Endodermal cell (in vitro differentiated cells): ENCODE results near the gene OSCP1. TPM values are rescaled to one million over a fixed set of nuclear protein-coding genes. Genes with fewer than 3 reads are reported as not detected.

Experiments
- DNase-seq: peaks from one replicate; pipeline ENCODE4 v3.0.0-alpha.2; 2017
- H3K27ac ChIP-seq: 2 replicates; pipeline ENCODE4 v1.5.1; 2013; ENCODE audit warnings: mild to moderate bottlenecking, low read depth, low read length, moderate library complexity
- H3K27me3 ChIP-seq: 2 replicates; pipeline ENCODE4 v1.6.1; 2013; ENCODE audit warnings: mild to moderate bottlenecking, low read length, moderate library complexity; ENCODE audit not compliant: insufficient read depth, control insufficient read depth, poor library complexity, severe bottlenecking
- H3K36me3 ChIP-seq: 2 replicates; pipeline ENCODE4 v1.7.0; 2013; ENCODE audit warnings: mild to moderate bottlenecking, low read length, moderate library complexity; ENCODE audit not compliant: control insufficient read depth, insufficient read depth
- H3K4me1 ChIP-seq: one replicate; pipeline ENCODE4 v1.7.0; 2013; ENCODE audit warnings: low read length; ENCODE audit not compliant: control insufficient read depth, insufficient read depth
- H3K4me3 ChIP-seq: 2 replicates; pipeline ENCODE4 v1.5.1; 2013; ENCODE audit warnings: mild to moderate bottlenecking, low read length, moderate library complexity
- H3K9ac ChIP-seq: 2 replicates; pipeline ENCODE4 v1.6.1; 2013; ENCODE audit warnings: mild to moderate bottlenecking, low read length, moderate library complexity; ENCODE audit not compliant: poor library complexity, severe bottlenecking; ENCODE audit errors: extremely low read depth
- H3K9me3 ChIP-seq: 2 replicates; pipeline ENCODE4 v1.6.1; 2013; ENCODE audit warnings: mild to moderate bottlenecking, low read length, moderate library complexity; ENCODE audit not compliant: control insufficient read depth
- H3K27ac Mint-ChIP-seq: 2 replicates; pipeline ENCODE4 v1.8.0; 2020; ENCODE audit warnings: mixed read lengths
- H3K27me3 Mint-ChIP-seq: 2 replicates; pipeline ENCODE4 v1.8.0; 2021; ENCODE audit warnings: mild to moderate bottlenecking, mixed read lengths; ENCODE audit not compliant: insufficient read depth
- H3K36me3 Mint-ChIP-seq: 2 replicates; pipeline ENCODE4 v1.8.0; 2020; ENCODE audit warnings: low read depth, mixed read lengths
- H3K4me1 Mint-ChIP-seq: 2 replicates; pipeline ENCODE4 v1.8.0; 2020; ENCODE audit warnings: mixed read lengths
- H3K4me3 Mint-ChIP-seq: 2 replicates; pipeline ENCODE4 v1.8.0; 2020; ENCODE audit warnings: mild to moderate bottlenecking, moderate library complexity, mixed read lengths
- H3K9me3 Mint-ChIP-seq: 2 replicates; pipeline ENCODE4 v1.8.0; 2020; ENCODE audit warnings: mild to moderate bottlenecking, mixed read lengths
- CTCF ChIP-seq: fragments of 200-600 bp; sonication (generic); conservative IDR thresholded peaks from 2 replicates; pipeline ENCODE4 v1.5.0; 2021; ENCODE audit warnings: antibody characterized with exemption, mild to moderate bottlenecking
- WGBS, 2 experiments: methylation state at CpG; one replicate each; pipeline versions ENCODE4 v1.1.5 to v1.1.7; 2013; ENCODE audit warnings: missing lambda C conversion rate in 2 of 2, mixed read lengths in 1 of 2; ENCODE audit not compliant: insufficient coverage in 1 of 2, insufficient read length in 1 of 2; 5-methylcytosine and 5-hydroxymethylcytosine counted together
- total RNA-seq, 2 donors: library from RNA; stranded (reverse); fragmentation: NEBNext Ultra II Directional in 1 of 2; extraction: Animal tissue kit (Norgen Biotek cat#: 25700) in 1 of 2; gene quantifications; 2 replicates in 1 of 2; 3 replicates in 1 of 2; pipeline ENCODE4 v1.2.1, GENCODE V29; 2021

OSCP1 gene
- total RNA-seq, 2 donors from 2014 or later, result 9.6 to 10.5 TPM

- Histone ChIP-seq H3K27ac (no peak overlapping the region), H3K9me3 (no peaks in the 10 kb centered on the region), H3K36me3 (peaks cover 44% of the 10 kb centered on the region), H3K4me1 (no peaks in the 10 kb centered on the region), H3K9ac (no peak overlapping the region), H3K27me3 (no peaks in the 10 kb centered on the region), H3K4me3 (no peak overlapping the region)
- DNase-seq, result no peak
- no peak for TF ChIP-seq CTCF
- H3K4me1 Mint-ChIP-seq, result peaks cover 14% of the 10 kb centered on the region
- peaks cover 36% of the 10 kb centered on the region for H3K36me3 Mint-ChIP-seq
- H3K9me3 Mint-ChIP-seq, result no peaks in the 10 kb centered on the region
- WGBS, 2 experiments, result 93 to 95% methylated on average over 14 to 19 of the region's 19 CpGs
- H3K27me3 Mint-ChIP-seq, result no peaks in the 10 kb centered on the region
- no peak overlapping the region for H3K4me3 Mint-ChIP-seq
- no peak overlapping the region for H3K27ac Mint-ChIP-seq
These were observed 56.6 kb downstream of the OSCP1 start for GRCh38 chr1:36393686-36394085.

GRCh38 chr1:36392836-36393235, 57.4 kb downstream of the OSCP1 start:
- H3K36me3 ChIP-seq, result peaks cover 44% of the 10 kb centered on the region
- no peak overlapping the region for H3K4me3 ChIP-seq
- H3K27ac Mint-ChIP-seq, result peak overlapping the region; percentile 52
- no peak overlapping the region for H3K27ac ChIP-seq
- TF ChIP-seq CTCF, result no peak
- no peaks in the 10 kb centered on the region for H3K4me1 ChIP-seq
- no peak overlapping the region for H3K9ac ChIP-seq
- peaks cover 12% of the 10 kb centered on the region for H3K4me1 Mint-ChIP-seq
- no peaks in the 10 kb centered on the region for H3K9me3 ChIP-seq
- H3K9me3 Mint-ChIP-seq, result no peaks in the 10 kb centered on the region
- H3K27me3 Mint-ChIP-seq, result no peaks in the 10 kb centered on the region
- WGBS, 2 experiments, result 84 to 93% methylated on average over 4 of the region's 4 CpGs
- peaks cover 36% of the 10 kb centered on the region for H3K36me3 Mint-ChIP-seq
- no peak overlapping the region for H3K4me3 Mint-ChIP-seq
- no peak for DNase-seq
- no peaks in the 10 kb centered on the region for H3K27me3 ChIP-seq

- Mint-ChIP-seq H3K4me1 (peaks cover 21% of the 10 kb centered on the region), H3K27ac (no peak overlapping the region), H3K36me3 (peaks cover 35% of the 10 kb centered on the region), H3K4me3 (no peak overlapping the region), H3K9me3 (no peaks in the 10 kb centered on the region), H3K27me3 (no peaks in the 10 kb centered on the region)
- peaks cover 44% of the 10 kb centered on the region for H3K36me3 ChIP-seq
- no peak overlapping the region for H3K4me3 ChIP-seq
- no peak for TF ChIP-seq CTCF
- no peak overlapping the region for H3K9ac ChIP-seq
- no peaks in the 10 kb centered on the region for H3K27me3 ChIP-seq
- H3K4me1 ChIP-seq, result peaks cover 9% of the 10 kb centered on the region
- H3K27ac ChIP-seq, result no peak overlapping the region
- DNase-seq, result no peak
- 93 to 97% methylated on average over 5 to 8 of the region's 8 CpGs for WGBS, 2 experiments
- no peaks in the 10 kb centered on the region for H3K9me3 ChIP-seq
These were observed 59.0 kb downstream of the OSCP1 start for GRCh38 chr1:36391271-36391670.
